Activated naive CD8-positive, alpha-beta T cell treated with anti-CD3 and anti-CD28 coated beads, Interleukin-2, amount 50 U/mL, for 16 hours (primary cell): ENCODE data around the gene SCAMP4.
"Not testable (repeated sequence)": the region's sequence is repeated elsewhere in the genome, so short reads cannot be mapped to it uniquely, and the experiment has no call there.

ENCODE experiments used
- DNase-seq: peaks from one replicate; pipeline ENCODE4 v3.0.0-alpha.2; 2020; ENCODE audit warnings: low read depth, low spot score

Gene SCAMP4

GRCh38 chr19:1882786-1883692, 22.2 kb upstream of the SCAMP4 start:
- DNase-seq = no peak

GRCh38 chr19:1883784-1884183, 21.4 kb upstream of the SCAMP4 start:
- no peak for DNase-seq

GRCh38 chr19:1884291-1884718, 20.9 kb upstream of the SCAMP4 start:
- no peak for DNase-seq

- no peak for DNase-seq
These were observed 20.4 kb upstream of the SCAMP4 start for GRCh38 chr19:1884719-1885334.

GRCh38 chr19:1885398-1886119, 19.6 kb upstream of the SCAMP4 start, which contains the start of gene ABHD17A:
Gene ABHD17A, minus strand, starts transcription at chr19:1885496. Its CDS starts 3,930 bp downstream, at chr19:1881566.
- DNase-seq = peak; percentile 86

GRCh38 chr19:1886360-1886759, 18.8 kb upstream of the SCAMP4 start:
- not testable (repeated sequence) for DNase-seq

GRCh38 chr19:1888385-1888784, 16.8 kb upstream of the SCAMP4 start:
- DNase-seq = no peak

GRCh38 chr19:1889907-1890306, 15.3 kb upstream of the SCAMP4 start:
- DNase-seq = no peak

- DNase-seq = no peak
These were observed 11.4 kb upstream of the SCAMP4 start for GRCh38 chr19:1893791-1894190.

- DNase-seq = no peak
These were observed 8.7 kb upstream of the SCAMP4 start for GRCh38 chr19:1896508-1896907.

- DNase-seq = no peak
These were observed 3.2 kb upstream of the SCAMP4 start for GRCh38 chr19:1901940-1902404.

- DNase-seq = no peak
These were observed 2.3 kb upstream of the SCAMP4 start for GRCh38 chr19:1902923-1903322.

- no peak for DNase-seq
These were observed 414 bp upstream of the SCAMP4 start for GRCh38 chr19:1904860-1905109.

- no peak for DNase-seq
These were observed 720 bp downstream of the SCAMP4 start for GRCh38 chr19:1905863-1906375.

GRCh38 chr19:1906985-1907562, 1.9 kb downstream of the SCAMP4 start:
- no peak for DNase-seq

GRCh38 chr19:1907563-1908363, 2.6 kb downstream of the SCAMP4 start:
- no peak for DNase-seq

- no peak for DNase-seq
These were observed 3.1 kb downstream of the SCAMP4 start for GRCh38 chr19:1908364-1908678.

GRCh38 chr19:1909761-1910080, 4.5 kb downstream of the SCAMP4 start:
- DNase-seq = no peak

- no peak for DNase-seq
These were observed 5.0 kb downstream of the SCAMP4 start for GRCh38 chr19:1910177-1910576.

GRCh38 chr19:1911098-1911497, 5.9 kb downstream of the SCAMP4 start:
- DNase-seq = no peak

GRCh38 chr19:1911995-1912394, 6.8 kb downstream of the SCAMP4 start:
- no peak for DNase-seq
